GM23338 (cell line): ENCODE data around the gene PDSS2. TPM values are rescaled to one million over a fixed set of nuclear protein-coding genes. Genes with fewer than 3 reads are reported as not detected.
A peak's percentile ranks its signal among the peaks of the same experiment; 100 is the strongest.

Source experiments
- ATAC-seq: fragments of 200-7000 bp; cut with Tn5 transposase; 3 replicates; pipeline ENCODE4 v1.9.1; 2020
- DNase-seq: peaks from one replicate; pipeline ENCODE4 v3.0.0-alpha.2; 2015; ENCODE audit warnings: low spot score
- H2AFZ ChIP-seq: fragments of 200-600 bp; sonication (generic); 2 replicates; pipeline ENCODE4 v1.8.0; 2016; ENCODE audit warnings: antibody characterized with exemption, mild to moderate bottlenecking, moderate library complexity
- H3F3A ChIP-seq: fragments of 200-600 bp; sonication (generic); replicated peaks from 2 replicates; pipeline ENCODE4 v1.8.0; 2017; ENCODE audit warnings: antibody characterized with exemption, mixed run types, low read depth
- H3K27ac ChIP-seq: fragments of 200-600 bp; sonication (generic); 2 replicates; pipeline ENCODE4 v1.6.1; 2016; ENCODE audit warnings: low read depth
- H3K27me3 ChIP-seq: fragments of 200-600 bp; sonication (generic); 2 replicates; pipeline ENCODE4 v1.8.0; 2016; ENCODE audit warnings: mild to moderate bottlenecking, mixed run types, moderate library complexity; ENCODE audit not compliant: insufficient read depth
- H3K36me3 ChIP-seq: fragments of 200-600 bp; sonication (generic); 2 replicates; pipeline ENCODE4 v1.8.0; 2016; ENCODE audit warnings: mild to moderate bottlenecking; ENCODE audit not compliant: insufficient read depth
- H3K4me1 ChIP-seq: fragments of 200-600 bp; sonication (generic); 2 replicates; pipeline ENCODE4 v1.8.0; 2016; ENCODE audit warnings: mild to moderate bottlenecking, moderate library complexity; ENCODE audit not compliant: insufficient read depth
- H3K4me2 ChIP-seq: fragments of 200-600 bp; sonication (generic); 2 replicates; pipeline ENCODE4 v1.7.1; 2017; ENCODE audit warnings: mixed run types
- H3K4me3 ChIP-seq: fragments of 200-600 bp; sonication (generic); 2 replicates; pipeline ENCODE4 v1.6.1; 2016; ENCODE audit warnings: mixed run types
- H3K79me2 ChIP-seq: fragments of 200-600 bp; sonication (generic); replicated peaks from 2 replicates; pipeline ENCODE4 v1.8.0; 2017; ENCODE audit warnings: mild to moderate bottlenecking; ENCODE audit not compliant: insufficient read depth
- H3K9me2 ChIP-seq: fragments of 200-600 bp; sonication (generic); 2 replicates; pipeline ENCODE4 v1.8.0; 2017; ENCODE audit not compliant: insufficient read depth
- H4K20me1 ChIP-seq: fragments of 200-600 bp; sonication (generic); replicated peaks from 2 replicates; pipeline ENCODE4 v1.8.0; 2017; ENCODE audit warnings: mild to moderate bottlenecking; ENCODE audit not compliant: insufficient read depth
- H3K27ac Mint-ChIP-seq: 2 replicates; pipeline ENCODE4 v1.8.0; 2020; ENCODE audit warnings: inconsistent platforms, mild to moderate bottlenecking, moderate library complexity, mixed read lengths
- H3K27me3 Mint-ChIP-seq: 3 replicates; pipeline ENCODE4 v1.8.0; 2022; ENCODE audit warnings: low read depth, mild to moderate bottlenecking, moderate library complexity, mixed read lengths, inconsistent platforms; ENCODE audit not compliant: insufficient read depth, poor library complexity
- H3K36me3 Mint-ChIP-seq: 3 replicates; pipeline ENCODE4 v1.8.0; 2021; ENCODE audit warnings: low read depth, mild to moderate bottlenecking, inconsistent platforms, moderate library complexity, mixed read lengths
- H3K4me1 Mint-ChIP-seq: 3 replicates; pipeline ENCODE4 v1.8.0; 2020; ENCODE audit warnings: mild to moderate bottlenecking, inconsistent platforms, mixed read lengths
- H3K4me3 Mint-ChIP-seq: 3 replicates; pipeline ENCODE4 v1.8.0; 2021; ENCODE audit warnings: moderate library complexity, mild to moderate bottlenecking, inconsistent platforms, mixed read lengths
- H3K9me3 Mint-ChIP-seq: 3 replicates; pipeline ENCODE4 v1.8.0; 2020; ENCODE audit warnings: moderate library complexity, mild to moderate bottlenecking, inconsistent platforms, mixed read lengths
- CREB1 ChIP-seq: fragments of 250-450 bp; sonication (Bioruptor Pico); IDR thresholded peaks from 2 replicates; pipeline ENCODE4 v1.5.0; 2020; ENCODE audit warnings: low read depth, mild to moderate bottlenecking, moderate library complexity
- EZH2 ChIP-seq: fragments of 200-600 bp; sonication (generic); IDR thresholded peaks from one replicate; pipeline ENCODE4 v1.8.0; 2017; ENCODE audit warnings: antibody characterized with exemption, mild to moderate bottlenecking, low read depth; ENCODE audit not compliant: unreplicated experiment
- EZH2phosphoT487 ChIP-seq: fragments of 200-600 bp; sonication (generic); IDR thresholded peaks from one replicate; pipeline ENCODE4 v1.8.1; 2018; ENCODE audit warnings: antibody characterized with exemption; ENCODE audit not compliant: unreplicated experiment
- NANOG ChIP-seq: IDR thresholded peaks from 2 replicates; pipeline ENCODE4 v1.6.1; 2016; ENCODE audit warnings: antibody characterized with exemption, borderline replicate concordance
- POLR2AphosphoS5 ChIP-seq: IDR thresholded peaks from 2 replicates; pipeline ENCODE4 v1.6.1; 2016; ENCODE audit warnings: antibody characterized with exemption, low read depth
- ZNF114 ChIP-seq: fragments of 250-450 bp; sonication (Bioruptor Pico); IDR thresholded peaks from 2 replicates; pipeline ENCODE4 v1.5.0; 2020; ENCODE audit warnings: mild to moderate bottlenecking, moderate library complexity
- ZNF331 ChIP-seq: fragments of 250-450 bp; sonication (Bioruptor Pico); IDR thresholded peaks from 2 replicates; pipeline ENCODE4 v1.5.0; 2020; ENCODE audit warnings: low read depth, mild to moderate bottlenecking, moderate library complexity
- ZNF462 ChIP-seq: fragments of 250-450 bp; sonication (Bioruptor Pico); IDR thresholded peaks from 2 replicates; pipeline ENCODE4 v1.5.0; 2020; ENCODE audit warnings: mild to moderate bottlenecking, moderate library complexity
- polyA plus RNA-seq: library from polyadenylated mRNA; unstranded; fragments of >200 nt; fragmentation: Nextera tagmentation; extraction: Ambion mirVana; gene quantifications from 2 replicates; pipeline ENCODE4 v1.2.1, GENCODE V29; 2016
- total RNA-seq: library from RNA; depleted of rRNA; stranded (reverse); fragments of >200 nt; shearing (Covaris generic); gene quantifications from 2 replicates; pipeline ENCODE4 v1.2.3, GENCODE V29; 2014

Gene PDSS2
- total and polyA plus RNA-seq, 2 experiments from 2014 or later: 7.3 to 16.7 TPM

DNA sequence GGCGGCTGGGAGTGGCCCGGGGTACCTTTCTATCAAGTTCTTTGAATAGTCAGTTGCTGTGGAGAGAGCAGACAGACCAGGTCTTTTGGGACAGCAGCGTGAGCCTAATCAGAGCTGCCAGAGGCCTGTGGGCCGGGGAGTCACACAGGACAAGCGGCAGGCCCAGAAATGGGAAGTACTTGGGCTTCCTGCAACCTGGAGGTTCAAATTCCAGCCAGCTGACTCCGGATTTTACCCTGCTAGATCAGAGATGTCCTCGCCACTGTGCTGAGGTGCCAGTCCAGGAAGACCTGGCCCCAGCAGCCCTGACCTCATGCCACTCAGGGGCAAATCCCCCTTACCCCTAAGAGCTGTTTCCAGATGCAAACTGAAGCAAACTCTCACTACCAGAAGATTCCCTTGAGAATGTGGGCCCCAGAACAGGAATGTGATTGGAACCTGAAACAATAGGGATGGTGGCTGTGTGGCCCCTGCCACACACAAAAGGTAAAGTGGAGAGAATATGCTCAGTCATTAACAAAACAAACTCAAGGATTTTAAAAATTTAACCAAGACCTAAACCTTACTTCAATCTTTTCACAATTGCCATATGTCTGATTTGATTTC, 353.8 kb downstream of the PDSS2 start:
- TF ChIP-seq NANOG: peak; percentile 11; the same call in 1 of the 2 replicates
- no peak for TF ChIP-seq POLR2AphosphoS5
- TF ChIP-seq CREB1 (CRISPR knock-in tag): no peak
- no peak for TF ChIP-seq EZH2
- no peak for TF ChIP-seq ZNF331 (CRISPR knock-in tag)
- no peak for TF ChIP-seq EZH2phosphoT487
- TF ChIP-seq ZNF114 (CRISPR knock-in tag): no peak
- TF ChIP-seq ZNF462 (CRISPR knock-in tag): no peak
- no peaks in the 10 kb centered on the region for H3K9me3 Mint-ChIP-seq
- H3K27ac Mint-ChIP-seq: peak overlapping the region; percentile 93
- Histone ChIP-seq H3F3A (peaks cover 18% of the 10 kb centered on the region; the same call in 1 of the 2 replicates), H3K27ac (peak overlapping the region; percentile 95), H3K36me3 (no peaks in the 10 kb centered on the region; the same call in 1 of the 2 replicates), H3K4me1 (peaks cover 54% of the 10 kb centered on the region), H4K20me1 (no peaks in the 10 kb centered on the region), H3K4me3 (no peak overlapping the region), H3K27me3 (no peaks in the 10 kb centered on the region), H3K4me2 (peak overlapping the region; percentile 35), H2AFZ (no peak overlapping the region), H3K9me2 (0 out of 2 replicates have a peak, but pooled peaks cover 4% of the 10 kb centered on the region), H3K79me2 (peaks cover 88% of the 10 kb centered on the region)
- peak; percentile 66 for DNase-seq
- H3K4me1 Mint-ChIP-seq: peaks cover 54% of the 10 kb centered on the region
- peaks cover 25% of the 10 kb centered on the region; the same call in 2 of the 3 replicates for H3K36me3 Mint-ChIP-seq
- H3K4me3 Mint-ChIP-seq: peak overlapping the region; percentile 14; the same call in 1 of the 3 replicates
- peaks cover 10% of the 10 kb centered on the region for H3K27me3 Mint-ChIP-seq
- peak; percentile 33 for ATAC-seq
